NCI-H146 treated with DMSO at 0.1 percent for 48 hours (cell line): ENCODE measurements around the gene ZNF692.
"Not testable (repeated sequence)": the region's sequence is repeated elsewhere in the genome, so short reads cannot be mapped to it uniquely, and the experiment has no call there.

Experiments
- DNase-seq: peaks from one replicate; lab custom pipeline; 2025; ENCODE audit not compliant: unreplicated experiment; lab: John Stamatoyannopoulos, UW

The ZNF692 gene

GRCh38 chr1:248858891-248859889 is at the start of gene ZNF692:
ZNF692 (minus strand) TSS chr1:248859085; CDS start chr1:248858309, 776 bp downstream.
- peak; percentile 95 for DNase-seq

GRCh38 chr1:248906753-248907661 is 48.1 kb upstream of the ZNF692 start:
- no peak for DNase-seq

- DNase-seq = peak; percentile 90
Observed at GRCh38 chr1:248906009-248906752, 47.3 kb upstream of the ZNF692 start, which contains the start of gene PGBD2. PGBD2 (plus strand) TSS chr1:248906235; CDS start chr1:248913863, 7,628 bp downstream.

GRCh38 chr1:248905662-248906008 is 46.8 kb upstream of the ZNF692 start:
- DNase-seq = no peak

GRCh38 chr1:248904437-248905216 is 45.7 kb upstream of the ZNF692 start:
- DNase-seq = no peak

- DNase-seq = no peak
Observed at GRCh38 chr1:248901578-248901977, 42.7 kb upstream of the ZNF692 start.

GRCh38 chr1:248900637-248901036 is 41.8 kb upstream of the ZNF692 start:
- DNase-seq = no peak

GRCh38 chr1:248897412-248898337 is 38.8 kb upstream of the ZNF692 start:
- DNase-seq = no peak

- no peak for DNase-seq
Observed at GRCh38 chr1:248894837-248895236, 36.0 kb upstream of the ZNF692 start.

GRCh38 chr1:248892590-248892989 is 33.7 kb upstream of the ZNF692 start:
- no peak for DNase-seq

- no peak for DNase-seq
Observed at GRCh38 chr1:248891758-248892157, 32.9 kb upstream of the ZNF692 start.

- DNase-seq = no peak
Observed at GRCh38 chr1:248890549-248891498, 31.9 kb upstream of the ZNF692 start.

GRCh38 chr1:248889914-248890243 is 31.0 kb upstream of the ZNF692 start:
- DNase-seq = not testable (repeated sequence)

GRCh38 chr1:248886237-248886895 is 27.5 kb upstream of the ZNF692 start:
- DNase-seq = no peak

- no peak for DNase-seq
Observed at GRCh38 chr1:248885646-248886045, 26.8 kb upstream of the ZNF692 start.

GRCh38 chr1:248884632-248885295 is 25.9 kb upstream of the ZNF692 start:
- no peak for DNase-seq

- not testable (repeated sequence) for DNase-seq
Observed at GRCh38 chr1:248882427-248882826, 23.5 kb upstream of the ZNF692 start.
